ENCODE measurements around the gene CNTF. TPM values are rescaled to one million over a fixed set of nuclear protein-coding genes. Genes with fewer than 3 reads are reported as not detected.

The CNTF gene
- total RNA-seq, 6 experiments from 2014 or later = 0.37 to 0.87 (median 0.72) TPM

DNA sequence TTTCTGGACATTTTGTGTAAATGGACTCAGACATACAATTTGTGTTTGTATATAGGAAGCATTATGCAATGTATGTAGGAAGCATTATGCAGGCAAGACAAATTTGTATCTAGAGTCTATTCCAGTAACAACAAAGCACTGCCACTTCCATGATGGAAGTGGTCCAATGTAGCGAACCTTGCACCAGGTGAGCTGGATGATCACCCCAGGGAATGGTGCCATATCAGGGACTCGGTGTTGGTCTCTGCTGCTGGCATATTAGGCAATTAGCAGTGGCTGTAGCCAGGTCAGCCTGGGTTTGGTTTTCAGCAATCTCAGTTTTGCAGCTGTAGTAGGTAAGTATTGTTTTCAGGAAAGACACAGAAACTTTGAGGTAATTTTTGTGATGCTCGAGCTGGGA, 30.8 kb upstream of the CNTF start:
- DNase-seq = peak; percentile 45 to 89 (median 79)
- Histone ChIP-seq H3K4me3 (no peak overlapping the region), H3K36me3 (no peaks in the 10 kb centered on the region), H3K9me3 (no peaks in the 10 kb centered on the region), H3K27me3 (no peaks in the 10 kb centered on the region), H3K27ac (peak overlapping the region in 1 of 3 donors; percentile 41), H3K4me1 (peaks cover 0 to 32% (median 4%) of the 10 kb centered on the region in 4 donors)
- TF ChIP-seq, protein P1, sequence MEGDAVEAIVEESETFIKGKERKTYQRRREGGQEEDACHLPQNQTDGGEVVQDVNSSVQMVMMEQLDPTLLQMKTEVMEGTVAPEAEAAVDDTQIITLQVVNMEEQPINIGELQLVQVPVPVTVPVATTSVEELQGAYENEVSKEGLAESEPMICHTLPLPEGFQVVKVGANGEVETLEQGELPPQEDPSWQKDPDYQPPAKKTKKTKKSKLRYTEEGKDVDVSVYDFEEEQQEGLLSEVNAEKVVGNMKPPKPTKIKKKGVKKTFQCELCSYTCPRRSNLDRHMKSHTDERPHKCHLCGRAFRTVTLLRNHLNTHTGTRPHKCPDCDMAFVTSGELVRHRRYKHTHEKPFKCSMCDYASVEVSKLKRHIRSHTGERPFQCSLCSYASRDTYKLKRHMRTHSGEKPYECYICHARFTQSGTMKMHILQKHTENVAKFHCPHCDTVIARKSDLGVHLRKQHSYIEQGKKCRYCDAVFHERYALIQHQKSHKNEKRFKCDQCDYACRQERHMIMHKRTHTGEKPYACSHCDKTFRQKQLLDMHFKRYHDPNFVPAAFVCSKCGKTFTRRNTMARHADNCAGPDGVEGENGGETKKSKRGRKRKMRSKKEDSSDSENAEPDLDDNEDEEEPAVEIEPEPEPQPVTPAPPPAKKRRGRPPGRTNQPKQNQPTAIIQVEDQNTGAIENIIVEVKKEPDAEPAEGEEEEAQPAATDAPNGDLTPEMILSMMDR (IDR thresholded peaks at IDR 0.05) = no peak
- no peak for TF ChIP-seq POLR2A (IDR thresholded peaks at IDR 0.05)
- intact Hi-C loops (cut with DNase I) = no loop called here
- ATAC-seq = peak; percentile 87 to 93 (median 90)
- WGBS (ENCODE audit: insufficient coverage, low coverage, low lambda C conversion rate, missing lambda C conversion rate) = 31% methylated on average over 2 of the region's 3 CpGs

DNA sequence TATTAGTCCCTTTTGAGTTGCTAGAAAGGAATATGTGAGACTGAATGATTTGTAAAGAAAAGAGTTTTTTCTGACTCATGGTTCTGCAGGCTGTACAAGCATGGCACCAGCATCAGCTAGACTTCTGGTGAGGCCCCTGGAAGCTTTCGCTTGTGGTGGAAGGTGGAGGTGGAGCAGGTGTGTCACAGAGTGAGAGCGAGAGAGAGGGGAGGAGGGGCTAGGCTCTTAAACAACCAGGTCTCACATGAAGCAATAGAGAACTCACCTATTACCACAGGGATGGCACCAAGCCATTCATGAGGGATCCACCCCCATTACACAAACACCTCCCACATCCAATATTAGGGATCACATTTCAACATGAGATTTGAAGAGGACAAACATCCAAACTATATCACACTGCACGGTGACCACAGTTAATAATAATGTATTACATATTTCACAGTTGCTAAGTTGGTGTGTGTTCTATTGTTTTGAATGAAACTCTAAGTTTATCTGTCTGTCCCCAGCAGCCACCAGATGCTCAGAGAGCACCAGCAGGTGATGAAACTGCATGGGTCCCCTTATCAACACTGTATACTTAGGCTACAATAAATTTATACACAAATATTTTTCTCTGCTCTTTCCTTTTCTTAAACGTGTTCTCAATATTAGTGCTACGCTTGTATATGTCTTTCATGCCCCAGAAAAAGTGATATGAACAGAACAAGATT, 29.5 kb upstream of the CNTF start:
- peak; percentile 83 to 88 (median 86) for ATAC-seq
- no peak for TF ChIP-seq POLR2A (IDR thresholded peaks at IDR 0.05)
- TF ChIP-seq, protein P1 (IDR thresholded peaks at IDR 0.05) = no peak
- 59% methylated on average over 5 of the region's 5 CpGs for WGBS (ENCODE audit: insufficient coverage, low coverage, low lambda C conversion rate, missing lambda C conversion rate)
- DNase-seq = peak in 2 of 3 donors; percentile 65 to 66
- Histone ChIP-seq H3K27me3 (no peaks in the 10 kb centered on the region), H3K4me1 (peaks cover 0 to 32% (median 4%) of the 10 kb centered on the region in 4 donors), H3K4me3 (no peak overlapping the region), H3K27ac (peak overlapping the region in 1 of 3 donors; percentile 41), H3K36me3 (no peaks in the 10 kb centered on the region), H3K9me3 (no peaks in the 10 kb centered on the region)
- intact Hi-C loops (cut with DNase I) = no loop called here

DNA sequence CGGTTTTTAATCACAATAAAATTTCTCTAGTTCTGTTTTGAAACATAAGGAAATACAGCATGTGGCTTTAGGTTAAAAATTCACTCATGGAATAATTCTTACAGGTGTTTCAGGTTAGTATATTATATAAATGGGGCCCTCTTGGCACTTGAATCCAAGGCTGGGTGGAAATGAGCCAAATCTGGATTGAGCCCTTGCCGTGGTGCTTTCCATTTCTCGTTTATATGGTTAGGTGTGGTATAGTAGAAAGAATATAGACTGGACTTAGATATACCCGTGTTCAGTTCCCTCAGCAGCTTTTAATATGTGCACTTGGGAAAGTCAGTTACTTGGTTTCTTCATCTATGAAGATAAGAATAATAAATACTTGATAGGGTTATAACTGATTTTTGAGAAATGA, 27.6 kb upstream of the CNTF start:
- ATAC-seq (no peak), DNase-seq (no peak)

DNA sequence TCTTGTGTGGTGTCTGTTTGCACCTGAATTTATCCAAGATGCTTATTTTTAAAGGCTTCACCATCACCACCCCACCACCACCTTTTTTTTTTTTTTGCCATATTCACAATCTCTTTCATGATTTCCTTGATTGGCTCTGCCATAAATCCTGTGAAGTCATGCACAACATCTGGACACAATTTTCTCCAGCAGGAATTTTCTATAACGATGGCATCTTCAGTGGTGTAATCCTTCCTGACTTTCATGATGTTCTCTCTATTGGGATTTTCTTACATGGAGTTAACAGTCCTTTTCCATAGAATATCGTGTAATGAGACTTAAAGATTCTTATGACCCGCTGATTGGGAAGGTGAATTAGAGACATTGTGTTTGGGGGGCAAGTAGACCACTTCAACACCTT, 25.8 kb upstream of the CNTF start:
- Histone ChIP-seq H3K36me3 (no peaks in the 10 kb centered on the region), H3K27ac (no peak overlapping the region), H3K27me3 (no peaks in the 10 kb centered on the region), H3K4me1 (peaks cover 0 to 35% (median 4%) of the 10 kb centered on the region in 4 donors), H3K9me3 (no peaks in the 10 kb centered on the region), H3K4me3 (no peak overlapping the region)
- 100% methylated on average over 3 of the region's 3 CpGs for WGBS (ENCODE audit: insufficient coverage, low coverage, low lambda C conversion rate, missing lambda C conversion rate)
- DNase-seq = no peak
- intact Hi-C loops (cut with DNase I) = no loop called here
- TF ChIP-seq, protein P1 (IDR thresholded peaks at IDR 0.05) = no peak
- TF ChIP-seq POLR2A (IDR thresholded peaks at IDR 0.05) = no peak
- ATAC-seq = no peak

More for the DNA sequence above, 27.6 kb upstream of the CNTF start:
- Histone ChIP-seq H3K9me3 (no peaks in the 10 kb centered on the region), H3K27ac (no peak overlapping the region), H3K4me3 (no peak overlapping the region), H3K27me3 (no peaks in the 10 kb centered on the region), H3K36me3 (no peaks in the 10 kb centered on the region), H3K4me1 (peaks cover 0 to 32% (median 4%) of the 10 kb centered on the region in 4 donors)
- WGBS (ENCODE audit: insufficient coverage, low coverage, low lambda C conversion rate, missing lambda C conversion rate) = 85% methylated on average over 4 of the region's 4 CpGs
- intact Hi-C loops (cut with DNase I) = no loop called here
- TF ChIP-seq, protein P1 (IDR thresholded peaks at IDR 0.05) = no peak
- TF ChIP-seq POLR2A (IDR thresholded peaks at IDR 0.05) = no peak
